NCI-H2029 (cell line): Measurements from ENCODE around the gene WDR31.
A peak's percentile ranks its signal among the peaks of the same experiment; 100 is the strongest.
"Not testable (repeated sequence)": the region's sequence is repeated elsewhere in the genome, so short reads cannot be mapped to it uniquely, and the experiment has no call there.

Experiments
- DNase-seq: peaks from one replicate; lab custom pipeline; 2025; lab: John Stamatoyannopoulos, UW

The WDR31 gene

GRCh38 chr9:113296247-113296646 lies 43.8 kb downstream of the WDR31 start:
- not testable (repeated sequence) for DNase-seq

- no peak for DNase-seq
Measured at GRCh38 chr9:113293285-113293878, 46.7 kb downstream of the WDR31 start.

- DNase-seq, result no peak
Measured at GRCh38 chr9:113290052-113290607, 49.9 kb downstream of the WDR31 start.

- DNase-seq, result no peak
Measured at GRCh38 chr9:113289091-113289490, 51.0 kb downstream of the WDR31 start.

GRCh38 chr9:113281356-113281755 lies 58.7 kb downstream of the WDR31 start:
- no peak for DNase-seq

GRCh38 chr9:113278840-113279239 lies 61.2 kb downstream of the WDR31 start:
- DNase-seq, result no peak

- peak; percentile 96 for DNase-seq
Measured at GRCh38 chr9:113275157-113276131, 64.6 kb downstream of the WDR31 start, which contains the start of the genes CDC26 and PRPF4. Gene CDC26 (minus strand): TSS chr9:113275572. CDS start chr9:113272507, 3,065 bp downstream. Gene PRPF4 (plus strand): TSS chr9:113275658. CDS start chr9:113275744, 86 bp downstream.

- peak; percentile 51 for DNase-seq
Measured at GRCh38 chr9:113274474-113275156, 65.5 kb downstream of the WDR31 start.

GRCh38 chr9:113269871-113270270 lies 70.2 kb downstream of the WDR31 start:
- DNase-seq, result no peak

- DNase-seq, result no peak
Measured at GRCh38 chr9:113269355-113269754, 70.7 kb downstream of the WDR31 start.

GRCh38 chr9:113267911-113268566 lies 72.0 kb downstream of the WDR31 start:
- DNase-seq, result no peak

GRCh38 chr9:113266174-113266573 lies 73.9 kb downstream of the WDR31 start:
- no peak for DNase-seq
